ENCODE data around the gene EML4.
A peak's percentile ranks its signal among the peaks of the same experiment; 100 is the strongest.

EML4 gene

GRCh38 chr2:42351864-42352263, 182.7 kb downstream of the EML4 start:
- ATAC-seq (ENCODE audit: low read depth) (no peak), DNase-seq (ENCODE audit: low spot score in 2 of 2) (no peak)
- peaks cover 16% of the 10 kb centered on the region for H3K4me1 Mint-ChIP-seq
- no peaks in the 10 kb centered on the region for H3K9me3 Mint-ChIP-seq
- no peaks in the 10 kb centered on the region for H3K27me3 Mint-ChIP-seq
- peaks cover 25% of the 10 kb centered on the region for H3K36me3 Mint-ChIP-seq
- H3K27ac Mint-ChIP-seq = no peak overlapping the region
- H3K4me3 Mint-ChIP-seq = no peak overlapping the region

GRCh38 chr2:42353792-42354429, 184.8 kb downstream of the EML4 start:
- peaks cover 23% of the 10 kb centered on the region for H3K4me1 Mint-ChIP-seq
- H3K27me3 Mint-ChIP-seq = no peaks in the 10 kb centered on the region
- H3K27ac Mint-ChIP-seq = peak overlapping the region; percentile 60
- no peak for ATAC-seq (ENCODE audit: low read depth)
- H3K9me3 Mint-ChIP-seq = no peaks in the 10 kb centered on the region
- DNase-seq (ENCODE audit: low spot score in 2 of 2) = no peak
- no peak overlapping the region for H3K4me3 Mint-ChIP-seq
- peaks cover 13% of the 10 kb centered on the region for H3K36me3 Mint-ChIP-seq

- H3K27ac Mint-ChIP-seq = peak overlapping the region; percentile 96
- H3K36me3 Mint-ChIP-seq = peaks cover 4% of the 10 kb centered on the region
- no peaks in the 10 kb centered on the region for H3K9me3 Mint-ChIP-seq
- H3K4me1 Mint-ChIP-seq = peaks cover 38% of the 10 kb centered on the region
- no peak for ATAC-seq (ENCODE audit: low read depth)
- peak overlapping the region; percentile 92 for H3K4me3 Mint-ChIP-seq
- DNase-seq (ENCODE audit: low spot score in 2 of 2) = no peak
- no peaks in the 10 kb centered on the region for H3K27me3 Mint-ChIP-seq
Measured at GRCh38 chr2:42359304-42359964, 190.3 kb downstream of the EML4 start.

GRCh38 chr2:42359965-42360483, 190.9 kb downstream of the EML4 start:
- H3K4me3 Mint-ChIP-seq = peak overlapping the region; percentile 92
- peak overlapping the region; percentile 96 for H3K27ac Mint-ChIP-seq
- peaks cover 4% of the 10 kb centered on the region for H3K36me3 Mint-ChIP-seq
- DNase-seq (ENCODE audit: low spot score in 2 of 2) (no peak), ATAC-seq (ENCODE audit: low read depth) (no peak)
- peaks cover 2% of the 10 kb centered on the region for H3K27me3 Mint-ChIP-seq
- peaks cover 34% of the 10 kb centered on the region for H3K4me1 Mint-ChIP-seq
- no peaks in the 10 kb centered on the region for H3K9me3 Mint-ChIP-seq

- peaks cover 4% of the 10 kb centered on the region for H3K36me3 Mint-ChIP-seq
- peak overlapping the region; percentile 96 for H3K27ac Mint-ChIP-seq
- peaks cover 3% of the 10 kb centered on the region for H3K27me3 Mint-ChIP-seq
- no peak for DNase-seq (ENCODE audit: low spot score in 2 of 2)
- no peak for ATAC-seq (ENCODE audit: low read depth)
- H3K4me3 Mint-ChIP-seq = peak overlapping the region; percentile 92
- peaks cover 32% of the 10 kb centered on the region for H3K4me1 Mint-ChIP-seq
- H3K9me3 Mint-ChIP-seq = no peaks in the 10 kb centered on the region
Measured at GRCh38 chr2:42360493-42360889, 191.3 kb downstream of the EML4 start.

- peaks cover 2% of the 10 kb centered on the region for H3K36me3 Mint-ChIP-seq
- ATAC-seq (ENCODE audit: low read depth) (peak; percentile 89), DNase-seq (ENCODE audit: low spot score in 2 of 2) (peak; percentile 93)
- peak within 1 kb of the TSS; percentile 92 for H3K4me3 Mint-ChIP-seq
- no peaks in the 10 kb centered on the region for H3K9me3 Mint-ChIP-seq
- H3K27ac Mint-ChIP-seq = peak within 1 kb of the TSS; percentile 96
- peaks cover 29% of the 10 kb centered on the region for H3K4me1 Mint-ChIP-seq
- H3K27me3 Mint-ChIP-seq = peaks cover 3% of the 10 kb centered on the region
Measured at GRCh38 chr2:42360890-42361727, 192.0 kb downstream of the EML4 start, which contains the start of gene COX7A2L. Gene COX7A2L, minus strand, starts transcription at chr2:42361217. Its CDS starts 56 bp downstream, at chr2:42361161.

- peak overlapping the region; percentile 92 for H3K4me3 Mint-ChIP-seq
- peak overlapping the region; percentile 96 for H3K27ac Mint-ChIP-seq
- peaks cover 3% of the 10 kb centered on the region for H3K27me3 Mint-ChIP-seq
- H3K36me3 Mint-ChIP-seq = no peaks in the 10 kb centered on the region
- DNase-seq (ENCODE audit: low spot score in 2 of 2) (no peak), ATAC-seq (ENCODE audit: low read depth) (no peak)
- H3K4me1 Mint-ChIP-seq = peaks cover 27% of the 10 kb centered on the region
- no peaks in the 10 kb centered on the region for H3K9me3 Mint-ChIP-seq
Measured at GRCh38 chr2:42361728-42362283, 192.7 kb downstream of the EML4 start.

- H3K27ac Mint-ChIP-seq = no peak overlapping the region
- no peaks in the 10 kb centered on the region for H3K36me3 Mint-ChIP-seq
- peaks cover 20% of the 10 kb centered on the region for H3K4me1 Mint-ChIP-seq
- peaks cover 3% of the 10 kb centered on the region for H3K27me3 Mint-ChIP-seq
- no peaks in the 10 kb centered on the region for H3K9me3 Mint-ChIP-seq
- ATAC-seq (ENCODE audit: low read depth) (no peak), DNase-seq (ENCODE audit: low spot score in 2 of 2) (no peak)
- no peak overlapping the region for H3K4me3 Mint-ChIP-seq
Measured at GRCh38 chr2:42363413-42363812, 194.3 kb downstream of the EML4 start.

- Mint-ChIP-seq H3K4me3 (no peak overlapping the region), H3K27me3 (peaks cover 3% of the 10 kb centered on the region)
- DNase-seq (ENCODE audit: low spot score in 2 of 2) = no peak
Measured at GRCh38 chr2:42364658-42365057, 195.5 kb downstream of the EML4 start.

GRCh38 chr2:42366411-42366810, 197.3 kb downstream of the EML4 start:
- peaks cover 4% of the 10 kb centered on the region for H3K4me1 Mint-ChIP-seq
- no peak overlapping the region for H3K27ac Mint-ChIP-seq
- no peak for DNase-seq (ENCODE audit: low spot score in 2 of 2)
- no peak overlapping the region for H3K4me3 Mint-ChIP-seq
- H3K9me3 Mint-ChIP-seq = no peaks in the 10 kb centered on the region
- peaks cover 3% of the 10 kb centered on the region for H3K27me3 Mint-ChIP-seq
- no peaks in the 10 kb centered on the region for H3K36me3 Mint-ChIP-seq
- no peak for ATAC-seq (ENCODE audit: low read depth)

More at GRCh38 chr2:42364658-42365057, 195.5 kb downstream of the EML4 start:
- no peak for ATAC-seq (ENCODE audit: low read depth)
- H3K9me3 Mint-ChIP-seq = no peaks in the 10 kb centered on the region
- H3K36me3 Mint-ChIP-seq = no peaks in the 10 kb centered on the region
- H3K27ac Mint-ChIP-seq = no peak overlapping the region
- H3K4me1 Mint-ChIP-seq = peaks cover 13% of the 10 kb centered on the region

GRCh38 chr2:42367835-42368234, 198.7 kb downstream of the EML4 start:
- H3K36me3 Mint-ChIP-seq = no peaks in the 10 kb centered on the region
- H3K27me3 Mint-ChIP-seq = peaks cover 3% of the 10 kb centered on the region
- ATAC-seq (ENCODE audit: low read depth) = no peak
- H3K9me3 Mint-ChIP-seq = no peaks in the 10 kb centered on the region
- DNase-seq (ENCODE audit: low spot score in 2 of 2) = no peak
- no peak overlapping the region for H3K4me3 Mint-ChIP-seq
- no peak overlapping the region for H3K27ac Mint-ChIP-seq
- H3K4me1 Mint-ChIP-seq = no peaks in the 10 kb centered on the region

GRCh38 chr2:42368817-42369531, 199.8 kb downstream of the EML4 start:
- Mint-ChIP-seq H3K4me3 (no peak overlapping the region), H3K9me3 (no peaks in the 10 kb centered on the region), H3K27me3 (peaks cover 3% of the 10 kb centered on the region), H3K27ac (no peak overlapping the region), H3K4me1 (no peaks in the 10 kb centered on the region), H3K36me3 (no peaks in the 10 kb centered on the region)
- DNase-seq (ENCODE audit: low spot score in 2 of 2) (no peak), ATAC-seq (ENCODE audit: low read depth) (no peak)

- no peaks in the 10 kb centered on the region for H3K36me3 Mint-ChIP-seq
- no peak for DNase-seq (ENCODE audit: low spot score in 2 of 2)
- H3K9me3 Mint-ChIP-seq = no peaks in the 10 kb centered on the region
- no peak for ATAC-seq (ENCODE audit: low read depth)
- peaks cover 3% of the 10 kb centered on the region for H3K27me3 Mint-ChIP-seq
- H3K27ac Mint-ChIP-seq = no peak overlapping the region
- H3K4me1 Mint-ChIP-seq = no peaks in the 10 kb centered on the region
- H3K4me3 Mint-ChIP-seq = no peak overlapping the region
Measured at GRCh38 chr2:42369532-42370229, 200.5 kb downstream of the EML4 start.
